Activated T-cell treated with anti-CD3 and anti-CD28 coated beads, Interleukin-2, amount 50 U/mL, for 4 hours (primary cell): Measurements from ENCODE around the gene SLC37A3. TPM values are rescaled to one million over a fixed set of nuclear protein-coding genes. Genes with fewer than 3 reads are reported as not detected.
"Not testable (repeated sequence)": the region's sequence is repeated elsewhere in the genome, so short reads cannot be mapped to it uniquely, and the experiment has no call there.

Experiments used
- ATAC-seq, 2 donors: fragments of 200-7000 bp; cut with Tn5 transposase; one replicate each; pipeline ENCODE4 v1.10.0; 2021
- DNase-seq: peaks from one replicate; pipeline ENCODE4 v3.0.0-alpha.2; 2020
- H3K27me3 Mint-ChIP-seq: one replicate; pipeline ENCODE4 v1.8.0; 2021; ENCODE audit warnings: low read depth, mixed read lengths
- H3K36me3 Mint-ChIP-seq: one replicate; pipeline ENCODE4 v1.8.0; 2022; ENCODE audit warnings: mixed read lengths; ENCODE audit not compliant: insufficient read depth
- H3K4me1 Mint-ChIP-seq: one replicate; pipeline ENCODE4 v1.8.0; 2021; ENCODE audit warnings: low read depth, mixed read lengths
- H3K4me3 Mint-ChIP-seq: one replicate; pipeline ENCODE4 v1.8.0; 2021; ENCODE audit warnings: mild to moderate bottlenecking, moderate library complexity, mixed read lengths
- H3K9me3 Mint-ChIP-seq: one replicate; pipeline ENCODE4 v1.8.0; 2021; ENCODE audit warnings: mixed read lengths
- total RNA-seq, 3 donors: library from RNA; stranded (reverse); gene quantifications; one replicate each; pipeline ENCODE4 v1.2.1, GENCODE V29; 2021

The SLC37A3 gene
- total RNA-seq, 3 donors from 2014 or later: 33.5 to 44.0 (median 40.9) TPM

GRCh38 chr7:140417456-140418155 is 19.3 kb upstream of the SLC37A3 start:
- peaks cover 16% of the 10 kb centered on the region for H3K36me3 Mint-ChIP-seq
- no peak overlapping the region for H3K4me3 Mint-ChIP-seq
- no peak for DNase-seq
- no peaks in the 10 kb centered on the region for H3K27me3 Mint-ChIP-seq
- ATAC-seq: no peak
- H3K4me1 Mint-ChIP-seq: peaks cover 4% of the 10 kb centered on the region
- H3K9me3 Mint-ChIP-seq: no peaks in the 10 kb centered on the region

- Mint-ChIP-seq H3K4me1 (peaks cover 4% of the 10 kb centered on the region), H3K9me3 (no peaks in the 10 kb centered on the region), H3K4me3 (no peak overlapping the region), H3K36me3 (peaks cover 15% of the 10 kb centered on the region), H3K27me3 (no peaks in the 10 kb centered on the region)
- ATAC-seq: no peak
- DNase-seq: no peak
Observed at GRCh38 chr7:140416560-140416959, 18.2 kb upstream of the SLC37A3 start.

DNA sequence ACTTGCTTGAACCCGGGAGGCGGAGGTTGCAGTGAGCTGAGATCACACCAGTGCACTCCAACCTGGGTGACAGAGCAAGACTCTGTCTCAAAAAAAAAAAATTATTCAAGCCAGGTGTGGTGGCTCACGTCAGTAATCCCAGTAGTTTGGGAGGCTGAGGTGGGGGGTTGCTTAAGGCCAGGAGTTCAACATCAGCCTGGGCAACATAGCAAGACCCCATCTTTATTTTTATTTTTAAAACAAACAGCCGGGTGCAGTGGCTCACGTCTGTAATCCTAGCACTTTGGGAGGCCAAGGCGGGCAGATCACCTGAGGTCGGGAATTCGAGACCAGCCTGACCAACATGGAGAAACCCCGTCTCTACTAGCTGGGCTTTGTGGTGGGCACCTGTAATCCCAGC is 17.5 kb upstream of the SLC37A3 start:
- not testable (repeated sequence) for H3K4me1 Mint-ChIP-seq, H3K27me3 Mint-ChIP-seq, DNase-seq, H3K4me3 Mint-ChIP-seq, ATAC-seq, H3K9me3 Mint-ChIP-seq
- H3K36me3 Mint-ChIP-seq: peaks cover 17% of the 10 kb centered on the region

DNA sequence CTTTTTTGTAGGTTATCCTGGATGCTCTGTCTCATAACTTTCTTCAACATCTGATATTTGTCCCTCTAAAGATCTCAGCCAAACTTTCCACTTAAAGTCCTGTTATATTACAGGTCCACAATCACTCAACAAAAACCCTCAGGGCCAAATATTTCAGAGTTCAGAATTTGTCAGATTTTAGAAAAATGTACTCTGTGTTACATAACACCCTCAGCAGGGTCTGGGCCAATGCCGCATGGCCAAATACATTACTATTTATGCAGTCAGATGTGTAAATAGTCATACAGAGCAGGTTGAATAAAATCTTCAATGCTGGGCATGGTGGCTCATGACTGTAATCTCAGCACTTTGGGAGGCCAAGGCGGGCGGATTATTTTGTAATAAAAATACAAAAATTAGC is 17.0 kb upstream of the SLC37A3 start:
- peaks cover 4% of the 10 kb centered on the region for H3K4me1 Mint-ChIP-seq
- H3K36me3 Mint-ChIP-seq: peaks cover 17% of the 10 kb centered on the region
- H3K9me3 Mint-ChIP-seq: no peaks in the 10 kb centered on the region
- ATAC-seq: no peak
- no peak for DNase-seq
- no peaks in the 10 kb centered on the region for H3K27me3 Mint-ChIP-seq
- H3K4me3 Mint-ChIP-seq: no peak overlapping the region

DNA sequence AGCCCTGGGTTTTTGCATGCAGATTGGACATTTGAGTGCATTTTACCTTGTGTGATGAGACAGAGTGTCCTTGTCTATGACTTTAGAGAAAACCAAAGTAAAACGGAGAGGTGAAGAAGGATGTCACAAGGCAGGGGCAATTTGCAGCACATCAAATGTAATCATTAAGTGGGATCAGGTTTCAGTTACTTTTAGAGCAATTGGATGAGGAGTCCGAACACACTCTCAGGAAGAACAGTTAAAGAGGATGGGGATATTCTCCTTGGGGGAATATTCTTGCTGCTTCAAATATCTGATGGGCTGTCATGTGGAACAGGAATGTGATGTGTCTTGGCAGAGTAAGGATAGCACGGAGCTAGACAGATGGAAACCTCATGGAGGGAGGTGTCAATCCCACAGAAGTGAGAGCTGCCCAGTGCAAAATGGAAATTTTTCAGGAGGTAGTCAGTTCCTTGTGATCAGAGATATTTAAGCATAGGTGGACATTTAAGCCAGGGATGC is 6.3 kb upstream of the SLC37A3 start:
- Mint-ChIP-seq H3K9me3 (no peaks in the 10 kb centered on the region), H3K4me1 (peaks cover 29% of the 10 kb centered on the region), H3K4me3 (peak overlapping the region; percentile 90), H3K36me3 (peaks cover 7% of the 10 kb centered on the region), H3K27me3 (no peaks in the 10 kb centered on the region)
- ATAC-seq (no peak), DNase-seq (no peak)

- H3K9me3 Mint-ChIP-seq: no peaks in the 10 kb centered on the region
- ATAC-seq (peak; percentile 69 to 79), DNase-seq (peak; percentile 31)
- H3K27me3 Mint-ChIP-seq: no peaks in the 10 kb centered on the region
- H3K4me3 Mint-ChIP-seq: peak within 1 kb of the TSS; percentile 90
- H3K4me1 Mint-ChIP-seq: peaks cover 29% of the 10 kb centered on the region
- peaks cover 7% of the 10 kb centered on the region for H3K36me3 Mint-ChIP-seq
Observed at GRCh38 chr7:140403878-140404564, 5.7 kb upstream of the SLC37A3 start, which contains the start of gene RAB19. Gene RAB19, plus strand, starts transcription at chr7:140404058. Its CDS starts 3,589 bp downstream, at chr7:140407647.

DNA sequence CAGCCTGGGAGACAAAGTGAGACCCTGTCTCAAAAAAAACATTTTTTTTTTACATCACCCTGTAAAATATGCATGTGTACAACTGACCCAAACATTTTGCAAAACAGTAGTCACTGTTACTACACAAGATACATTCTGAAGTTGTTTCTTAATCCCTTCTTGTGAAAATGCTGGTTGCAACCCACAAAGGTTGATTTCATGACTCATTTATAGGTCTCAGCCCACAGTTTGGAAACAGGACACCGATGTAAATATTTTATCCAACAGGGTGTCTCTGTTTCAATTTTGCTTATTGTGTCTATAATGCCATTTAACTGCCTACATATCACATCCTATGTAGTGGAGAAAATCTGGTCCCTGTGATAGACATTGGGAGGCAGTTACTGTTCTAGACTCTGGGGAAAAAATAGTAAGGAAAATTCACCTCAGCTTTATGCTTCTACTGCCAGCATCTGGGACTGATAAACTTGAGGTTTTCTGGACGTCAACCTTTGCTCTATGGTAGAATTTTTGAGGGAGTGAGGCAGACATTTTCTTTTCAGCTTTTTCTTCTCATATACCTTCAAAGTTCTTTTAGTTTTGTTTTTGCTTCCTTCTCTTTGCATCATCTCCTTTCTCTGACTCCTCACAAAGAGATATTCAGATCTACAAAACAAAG is 4.0 kb upstream of the SLC37A3 start:
- Mint-ChIP-seq H3K4me1 (peaks cover 35% of the 10 kb centered on the region), H3K36me3 (no peaks in the 10 kb centered on the region), H3K4me3 (peak overlapping the region; percentile 40), H3K27me3 (no peaks in the 10 kb centered on the region), H3K9me3 (no peaks in the 10 kb centered on the region)
- DNase-seq: no peak
- ATAC-seq: peak; percentile 8 to 54

DNA sequence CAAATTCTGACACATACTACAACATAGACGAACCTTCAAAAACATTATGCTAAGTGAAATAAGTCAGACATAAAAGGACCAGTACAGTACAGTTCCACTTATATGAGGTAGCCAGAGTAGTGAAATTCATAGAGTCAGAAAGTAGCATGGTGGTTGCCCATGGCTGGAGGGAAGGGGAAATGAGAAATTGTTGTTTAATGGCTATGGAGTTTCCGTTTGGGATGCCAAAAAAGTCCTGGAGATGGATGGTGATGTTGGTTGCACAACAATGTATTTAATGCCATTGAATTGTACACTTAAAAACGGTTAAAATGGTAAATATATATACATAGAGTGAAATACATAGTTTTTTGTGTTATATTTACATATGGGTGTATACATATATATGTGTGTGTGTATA is 2.1 kb upstream of the SLC37A3 start:
- ATAC-seq (no peak), DNase-seq (no peak)
- Mint-ChIP-seq H3K27me3 (no peaks in the 10 kb centered on the region), H3K4me3 (no peak overlapping the region), H3K36me3 (no peaks in the 10 kb centered on the region), H3K9me3 (no peaks in the 10 kb centered on the region), H3K4me1 (peaks cover 44% of the 10 kb centered on the region)

- peaks cover 32% of the 10 kb centered on the region for H3K4me1 Mint-ChIP-seq
- no peaks in the 10 kb centered on the region for H3K9me3 Mint-ChIP-seq
- DNase-seq (no peak), ATAC-seq (no peak)
- no peaks in the 10 kb centered on the region for H3K27me3 Mint-ChIP-seq
- peak overlapping the region; percentile 97 for H3K4me3 Mint-ChIP-seq
- no peaks in the 10 kb centered on the region for H3K36me3 Mint-ChIP-seq
Observed at GRCh38 chr7:140398821-140399220, 491 bp upstream of the SLC37A3 start.

GRCh38 chr7:140393756-140394306 is 4.5 kb downstream of the SLC37A3 start:
- DNase-seq (no peak), ATAC-seq (no peak)
- Mint-ChIP-seq H3K36me3 (no peaks in the 10 kb centered on the region), H3K27me3 (no peaks in the 10 kb centered on the region), H3K4me1 (peaks cover 15% of the 10 kb centered on the region), H3K4me3 (no peak overlapping the region), H3K9me3 (no peaks in the 10 kb centered on the region)

DNA sequence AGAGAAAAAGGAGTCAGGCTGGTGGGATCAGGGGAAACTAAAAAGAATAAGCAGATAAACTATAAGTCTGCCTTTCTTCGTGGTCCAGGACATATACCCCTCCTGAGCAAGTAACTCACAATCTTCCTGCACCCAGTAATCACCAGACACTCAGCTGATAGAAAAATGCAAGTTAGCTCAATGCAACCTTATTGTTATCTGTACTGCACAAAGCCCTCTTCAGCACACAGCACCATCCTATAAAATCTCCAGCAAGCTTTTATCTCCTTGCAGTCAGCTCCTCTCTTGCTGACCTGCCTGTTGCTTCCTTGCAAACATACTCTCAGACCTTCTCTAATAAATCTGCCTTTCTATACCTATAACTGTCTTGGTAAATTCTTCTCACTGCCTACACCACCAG is 6.7 kb downstream of the SLC37A3 start:
- DNase-seq (no peak), ATAC-seq (no peak)
- Mint-ChIP-seq H3K9me3 (no peaks in the 10 kb centered on the region), H3K27me3 (no peaks in the 10 kb centered on the region), H3K4me1 (peaks cover 9% of the 10 kb centered on the region), H3K36me3 (no peaks in the 10 kb centered on the region), H3K4me3 (no peak overlapping the region)

GRCh38 chr7:140390466-140391190 is 7.7 kb downstream of the SLC37A3 start:
- Mint-ChIP-seq H3K9me3 (no peaks in the 10 kb centered on the region), H3K36me3 (no peaks in the 10 kb centered on the region), H3K4me3 (no peak overlapping the region), H3K27me3 (no peaks in the 10 kb centered on the region), H3K4me1 (peaks cover 2% of the 10 kb centered on the region)
- peak; percentile 32 to 44 for ATAC-seq
- DNase-seq: no peak

DNA sequence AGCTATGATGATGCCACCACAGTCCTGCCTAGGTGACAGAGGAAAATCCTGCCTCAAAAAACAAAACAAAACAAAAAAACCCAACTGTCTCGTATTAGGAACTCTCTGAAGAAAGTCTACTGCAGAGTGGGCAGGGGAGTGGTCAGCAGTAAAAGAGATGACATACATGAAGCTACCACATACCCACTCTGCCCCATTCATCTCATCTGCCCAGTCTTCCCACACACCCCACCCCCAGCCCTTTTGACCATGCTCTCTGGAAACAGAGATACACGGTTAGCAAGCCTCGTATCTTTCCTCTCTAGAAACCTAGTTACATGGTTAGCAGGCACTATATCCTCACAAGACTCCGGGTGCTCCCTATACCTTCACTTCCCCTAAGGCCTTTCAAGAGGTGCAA is 8.3 kb downstream of the SLC37A3 start:
- no peaks in the 10 kb centered on the region for H3K27me3 Mint-ChIP-seq
- ATAC-seq (no peak), DNase-seq (no peak)

DNA sequence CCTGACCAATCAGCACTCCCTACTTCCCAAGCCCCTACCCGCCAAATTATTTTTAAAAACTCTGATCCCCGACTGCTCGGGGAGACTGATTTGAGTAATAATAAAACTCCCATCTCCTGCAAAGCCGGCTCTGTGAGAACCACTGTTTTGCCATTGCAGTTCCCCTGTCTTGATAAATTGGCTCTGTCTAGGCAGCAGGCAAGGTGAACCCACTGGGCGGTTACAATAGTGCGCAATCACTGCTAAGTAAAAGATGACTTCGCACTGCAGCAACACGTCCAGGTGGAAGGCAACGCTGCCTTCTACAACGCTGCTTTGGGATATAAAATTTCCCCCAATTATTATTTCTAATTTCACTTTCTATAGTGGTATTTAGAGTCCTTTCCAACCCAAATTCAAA is 8.9 kb downstream of the SLC37A3 start:
- DNase-seq (no peak), ATAC-seq (no peak)
- Mint-ChIP-seq H3K27me3 (no peaks in the 10 kb centered on the region), H3K36me3 (peaks cover 3% of the 10 kb centered on the region), H3K9me3 (no peaks in the 10 kb centered on the region), H3K4me3 (no peak overlapping the region), H3K4me1 (peaks cover 13% of the 10 kb centered on the region)

More for the DNA sequence above, 8.3 kb downstream of the SLC37A3 start:
- peaks cover 7% of the 10 kb centered on the region for H3K4me1 Mint-ChIP-seq
- no peak overlapping the region for H3K4me3 Mint-ChIP-seq
- no peaks in the 10 kb centered on the region for H3K9me3 Mint-ChIP-seq
- peaks cover 3% of the 10 kb centered on the region for H3K36me3 Mint-ChIP-seq
